ENCODE data around the gene DOCK4.

- TF ChIP-seq CTCF (IDR thresholded peaks at IDR 0.05) (no peak), ZFX (IDR thresholded peaks at IDR 0.05; ENCODE audit: borderline replicate concordance) (no peak)
These were observed 9.6 kb upstream of the DOCK4 start for GRCh38 chr7:112215787-112216186.

Measured in 22Rv1 (cell line).